Measurements from ENCODE around the gene ATP11A.

GRCh38 chr13:112879283-112879833 lies 189.5 kb downstream of the ATP11A start:
- TF ChIP-seq EZH2 (optimal IDR thresholded peaks at IDR 0.05; ENCODE audit: low read depth, low read length) (no peak), CTCF (IDR thresholded peaks at IDR 0.05; ENCODE audit: low read length) (no peak)
